Fibroblast of skin of back (primary cell): ENCODE measurements around the gene RNF130.
A peak's percentile ranks its signal among the peaks of the same experiment; 100 is the strongest.

Experiments used
- DNase-seq: peaks from one replicate; pipeline ENCODE4 v3.0.0-alpha.2; 2013

The RNF130 gene

GRCh38 chr5:180084638-180085561, 13.3 kb upstream of the RNF130 start:
- DNase-seq: no peak

- no peak for DNase-seq
These were observed 12.0 kb upstream of the RNF130 start for GRCh38 chr5:180083529-180084060.

- no peak for DNase-seq
These were observed 11.3 kb upstream of the RNF130 start for GRCh38 chr5:180082633-180083420.

- DNase-seq: no peak
These were observed 9.9 kb upstream of the RNF130 start for GRCh38 chr5:180081481-180081880.

GRCh38 chr5:180080486-180081280, 9.1 kb upstream of the RNF130 start:
- DNase-seq: no peak

- no peak for DNase-seq
These were observed 8.3 kb upstream of the RNF130 start for GRCh38 chr5:180079702-180080466.

GRCh38 chr5:180078348-180078747, 6.8 kb upstream of the RNF130 start:
- no peak for DNase-seq

- no peak for DNase-seq
These were observed 6.2 kb upstream of the RNF130 start for GRCh38 chr5:180077594-180078284.

GRCh38 chr5:180075703-180076102, 4.1 kb upstream of the RNF130 start:
- DNase-seq: no peak

GRCh38 chr5:180074462-180074861, 2.9 kb upstream of the RNF130 start:
- DNase-seq: no peak

GRCh38 chr5:180072556-180072955, 997 bp upstream of the RNF130 start:
- no peak for DNase-seq

- DNase-seq: no peak
These were observed 643 bp upstream of the RNF130 start for GRCh38 chr5:180072256-180072548.

GRCh38 chr5:180070756-180071530, 616 bp downstream of the RNF130 start:
- DNase-seq: peak; percentile 51

GRCh38 chr5:180069589-180070247, 1.8 kb downstream of the RNF130 start:
- peak; percentile 12 for DNase-seq

GRCh38 chr5:180068519-180069090, 3.0 kb downstream of the RNF130 start:
- no peak for DNase-seq

GRCh38 chr5:180067986-180068385, 3.6 kb downstream of the RNF130 start:
- no peak for DNase-seq

GRCh38 chr5:180060192-180060591, 11.4 kb downstream of the RNF130 start:
- no peak for DNase-seq

GRCh38 chr5:180059326-180059725, 12.2 kb downstream of the RNF130 start:
- no peak for DNase-seq

GRCh38 chr5:180056153-180056552, 15.4 kb downstream of the RNF130 start:
- no peak for DNase-seq

GRCh38 chr5:180054226-180054625, 17.3 kb downstream of the RNF130 start:
- no peak for DNase-seq
